Measurements from ENCODE around the gene PLCZ1. TPM values are rescaled to one million over a fixed set of nuclear protein-coding genes. Genes with fewer than 3 reads are reported as not detected.

The PLCZ1 gene
- total RNA-seq, 1 donor from 2014 or later: not detected

GRCh38 chr12:18684430-18684829 lies 53.4 kb downstream of the PLCZ1 start:
- H3K4me3 Mint-ChIP-seq: no peak overlapping the region
- no peak for TF ChIP-seq CTCF (conservative IDR thresholded peaks at IDR 0.05)
- H3K36me3 Mint-ChIP-seq: no peaks in the 10 kb centered on the region
- no peak for DNase-seq (ENCODE audit: extremely low spot score, unreplicated experiment)
- H3K4me1 Mint-ChIP-seq (ENCODE audit: unreplicated experiment): no peaks in the 10 kb centered on the region
- no peak overlapping the region for H3K27ac Mint-ChIP-seq
- peaks cover 8% of the 10 kb centered on the region for H3K27me3 Mint-ChIP-seq
- peaks cover 8% of the 10 kb centered on the region for H3K9me3 Mint-ChIP-seq

GRCh38 chr12:18683327-18684013 lies 54.3 kb downstream of the PLCZ1 start:
- Mint-ChIP-seq H3K36me3 (no peaks in the 10 kb centered on the region), H3K4me3 (no peak overlapping the region), H3K27me3 (peaks cover 8% of the 10 kb centered on the region), H3K9me3 (peaks cover 8% of the 10 kb centered on the region), H3K27ac (peak overlapping the region; percentile 20), H3K4me1 (ENCODE audit: unreplicated experiment) (no peaks in the 10 kb centered on the region)
- DNase-seq (ENCODE audit: extremely low spot score, unreplicated experiment): no peak
- TF ChIP-seq CTCF (conservative IDR thresholded peaks at IDR 0.05): no peak

- DNase-seq (ENCODE audit: extremely low spot score, unreplicated experiment): no peak
- Mint-ChIP-seq H3K27ac (no peak overlapping the region), H3K27me3 (peaks cover 8% of the 10 kb centered on the region), H3K4me1 (ENCODE audit: unreplicated experiment) (no peaks in the 10 kb centered on the region), H3K36me3 (no peaks in the 10 kb centered on the region), H3K9me3 (peaks cover 8% of the 10 kb centered on the region), H3K4me3 (no peak overlapping the region)
- no peak for TF ChIP-seq CTCF (conservative IDR thresholded peaks at IDR 0.05)
These were observed 56.0 kb downstream of the PLCZ1 start for GRCh38 chr12:18681818-18682217.

- Mint-ChIP-seq H3K4me1 (ENCODE audit: unreplicated experiment) (no peaks in the 10 kb centered on the region), H3K9me3 (peaks cover 9% of the 10 kb centered on the region), H3K36me3 (no peaks in the 10 kb centered on the region), H3K27me3 (peaks cover 6% of the 10 kb centered on the region), H3K27ac (no peak overlapping the region), H3K4me3 (no peak overlapping the region)
- TF ChIP-seq CTCF (conservative IDR thresholded peaks at IDR 0.05): no peak
- no peak for DNase-seq (ENCODE audit: extremely low spot score, unreplicated experiment)
These were observed 60.7 kb downstream of the PLCZ1 start for GRCh38 chr12:18676996-18677588.

GRCh38 chr12:18676141-18676540 lies 61.7 kb downstream of the PLCZ1 start:
- no peak for TF ChIP-seq CTCF (conservative IDR thresholded peaks at IDR 0.05)
- Mint-ChIP-seq H3K4me3 (no peak overlapping the region), H3K36me3 (no peaks in the 10 kb centered on the region), H3K9me3 (peaks cover 9% of the 10 kb centered on the region), H3K27ac (no peak overlapping the region), H3K4me1 (ENCODE audit: unreplicated experiment) (no peaks in the 10 kb centered on the region), H3K27me3 (peaks cover 6% of the 10 kb centered on the region)
- DNase-seq (ENCODE audit: extremely low spot score, unreplicated experiment): no peak

Measured in type B pancreatic cell (in vitro differentiated cells).